Measurements from ENCODE around the gene MAMDC4.

DNA sequence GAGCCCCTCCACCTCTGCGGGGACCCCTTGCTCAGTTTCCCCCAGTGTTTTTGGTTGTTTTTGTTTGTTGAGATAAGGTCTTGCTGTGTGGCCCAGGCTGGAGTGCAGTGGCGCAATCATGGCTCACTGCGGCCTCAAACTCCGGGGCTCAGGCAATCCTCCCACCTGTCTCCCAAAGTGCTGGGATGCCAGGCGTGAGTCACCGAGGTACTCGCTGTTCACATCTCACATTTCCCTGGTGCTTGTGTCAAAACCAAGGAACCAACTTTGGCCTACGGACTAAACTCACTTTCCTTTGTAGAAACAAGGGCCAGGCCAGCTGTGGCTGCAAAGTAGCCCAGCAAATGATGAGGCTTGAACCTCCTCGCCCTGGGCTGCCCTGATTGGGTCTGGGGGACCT lies 19.6 kb upstream of the MAMDC4 start:
- TF ChIP-seq, protein P1, sequence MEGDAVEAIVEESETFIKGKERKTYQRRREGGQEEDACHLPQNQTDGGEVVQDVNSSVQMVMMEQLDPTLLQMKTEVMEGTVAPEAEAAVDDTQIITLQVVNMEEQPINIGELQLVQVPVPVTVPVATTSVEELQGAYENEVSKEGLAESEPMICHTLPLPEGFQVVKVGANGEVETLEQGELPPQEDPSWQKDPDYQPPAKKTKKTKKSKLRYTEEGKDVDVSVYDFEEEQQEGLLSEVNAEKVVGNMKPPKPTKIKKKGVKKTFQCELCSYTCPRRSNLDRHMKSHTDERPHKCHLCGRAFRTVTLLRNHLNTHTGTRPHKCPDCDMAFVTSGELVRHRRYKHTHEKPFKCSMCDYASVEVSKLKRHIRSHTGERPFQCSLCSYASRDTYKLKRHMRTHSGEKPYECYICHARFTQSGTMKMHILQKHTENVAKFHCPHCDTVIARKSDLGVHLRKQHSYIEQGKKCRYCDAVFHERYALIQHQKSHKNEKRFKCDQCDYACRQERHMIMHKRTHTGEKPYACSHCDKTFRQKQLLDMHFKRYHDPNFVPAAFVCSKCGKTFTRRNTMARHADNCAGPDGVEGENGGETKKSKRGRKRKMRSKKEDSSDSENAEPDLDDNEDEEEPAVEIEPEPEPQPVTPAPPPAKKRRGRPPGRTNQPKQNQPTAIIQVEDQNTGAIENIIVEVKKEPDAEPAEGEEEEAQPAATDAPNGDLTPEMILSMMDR (conservative IDR thresholded peaks at IDR 0.05; ENCODE audit: low read length): no peak
- no peak for TF ChIP-seq EZH2phosphoT487 (IDR thresholded peaks at IDR 0.05; ENCODE audit: borderline replicate concordance, low read depth, low read length)
